ENCODE data around the gene ADAMTSL3.

DNA sequence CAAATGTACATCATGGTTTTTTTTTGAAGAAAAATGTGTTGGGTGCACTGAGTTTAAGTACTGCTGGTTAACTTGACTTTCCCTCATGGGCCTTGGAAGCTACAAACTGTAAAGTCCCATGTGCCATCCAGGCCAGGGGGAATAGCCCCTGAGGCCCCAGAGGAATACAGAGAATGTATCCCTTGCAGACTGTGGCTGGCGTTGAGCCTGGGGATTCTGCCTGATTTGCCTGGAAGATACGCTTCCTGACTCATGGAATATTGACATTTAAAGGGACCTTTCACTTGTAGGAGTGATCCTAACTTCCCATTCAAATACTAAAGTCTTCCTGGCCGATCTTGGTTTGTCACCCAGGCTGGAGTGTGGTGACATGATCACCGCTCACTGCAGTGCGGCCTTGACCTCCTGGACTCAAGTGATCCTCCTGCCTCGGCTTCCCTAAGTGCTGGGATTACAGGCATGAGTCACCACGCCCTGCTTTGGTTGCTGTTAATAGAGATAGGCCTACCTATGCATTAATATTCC, 42.0 kb downstream of the ADAMTSL3 start:
- no peak for TF ChIP-seq POLR2A (IDR thresholded peaks at IDR 0.05)
- no peak for TF ChIP-seq CTCF (IDR thresholded peaks at IDR 0.05)
